Esophagus mucosa (tissue), 1 donor: Measurements from ENCODE around the gene FZD7. TPM values are rescaled to one million over a fixed set of nuclear protein-coding genes. Genes with fewer than 3 reads are reported as not detected.

Experiments
- ATAC-seq: fragments of 200-7000 bp; cut with Tn5 transposase; one replicate; pipeline ENCODE4 v1.9.1; 2020
- total RNA-seq: library from RNA; stranded (reverse); gene quantifications from one replicate; pipeline ENCODE4 v1.2.4, GENCODE V29; 2023
- donor health status: DM: yes; HTN: yes; CAD: no.

FZD7 gene
- total RNA-seq, 1 donor from 2014 or later: 3.0 TPM

DNA sequence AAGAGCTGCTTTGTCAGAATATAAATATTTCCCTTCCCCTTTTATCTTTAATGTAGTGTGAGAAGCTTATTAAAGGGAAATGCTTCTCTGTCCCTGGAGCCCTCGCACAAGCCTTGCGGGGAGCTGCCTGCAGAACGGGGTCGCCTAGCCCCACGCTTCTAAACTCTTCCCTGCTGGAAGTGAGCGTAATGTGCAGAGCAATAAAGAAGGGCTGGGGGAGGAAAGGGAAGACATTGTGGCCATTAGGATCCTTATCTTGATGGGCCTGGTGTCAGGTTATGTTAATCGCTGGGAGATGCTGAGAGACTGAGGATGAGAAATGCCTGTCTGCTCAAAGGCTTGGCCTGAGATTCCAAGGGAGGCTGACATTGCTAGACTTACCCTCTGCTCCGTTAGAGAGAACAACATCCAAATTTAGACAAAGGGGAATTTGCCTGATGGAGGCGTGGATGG, 18.9 kb upstream of the FZD7 start:
- no peak for ATAC-seq

DNA sequence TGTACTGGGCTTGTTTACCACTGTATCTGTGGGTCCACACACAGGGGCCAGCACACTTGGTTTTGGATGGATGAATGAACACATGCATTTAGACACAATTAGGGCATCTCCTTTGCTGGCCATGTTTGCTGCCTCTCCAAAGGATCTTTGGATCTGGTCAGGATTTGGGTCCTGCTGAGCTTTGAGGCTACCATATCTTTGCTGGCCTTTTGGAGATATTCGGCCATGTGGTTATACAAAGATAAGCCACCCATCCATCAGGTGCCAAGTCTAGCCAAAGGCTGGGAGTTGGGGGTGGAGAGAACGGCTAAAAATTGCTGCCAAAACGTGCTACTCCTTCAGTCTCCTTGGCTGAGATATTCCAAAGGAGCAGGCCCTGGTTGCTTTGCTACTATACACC, 18.2 kb upstream of the FZD7 start:
- ATAC-seq: no peak

DNA sequence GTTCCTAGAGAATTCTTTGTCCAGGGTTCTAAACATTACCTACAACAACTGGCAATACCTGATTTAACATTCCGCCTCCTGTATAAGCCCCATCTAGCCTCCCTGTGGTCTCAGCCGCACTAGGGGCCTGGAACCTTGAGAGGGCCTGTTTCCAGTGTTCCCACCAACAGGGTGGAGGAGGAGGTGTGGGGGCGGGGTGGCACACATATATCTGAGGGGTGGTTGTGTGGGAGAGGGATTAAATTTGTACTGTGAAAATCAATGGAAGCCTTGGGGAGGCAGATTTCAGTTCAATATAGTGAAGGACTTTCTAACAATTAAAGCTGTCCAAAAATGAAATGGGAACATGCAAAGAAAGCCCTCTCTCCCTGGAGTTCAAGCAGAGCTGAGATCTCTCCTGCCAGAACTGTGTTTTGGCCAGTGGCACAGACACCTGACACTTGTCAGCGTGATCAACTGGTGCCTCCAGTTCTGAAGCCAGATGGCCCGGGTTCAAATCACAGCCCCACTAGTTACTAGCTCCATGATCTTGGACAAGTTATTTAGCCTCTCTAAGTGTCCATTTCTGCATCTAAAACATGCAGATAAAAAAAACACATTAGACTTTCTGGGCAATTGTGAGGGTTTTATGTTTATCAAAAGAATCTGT, 17.0 kb upstream of the FZD7 start:
- no peak for ATAC-seq

DNA sequence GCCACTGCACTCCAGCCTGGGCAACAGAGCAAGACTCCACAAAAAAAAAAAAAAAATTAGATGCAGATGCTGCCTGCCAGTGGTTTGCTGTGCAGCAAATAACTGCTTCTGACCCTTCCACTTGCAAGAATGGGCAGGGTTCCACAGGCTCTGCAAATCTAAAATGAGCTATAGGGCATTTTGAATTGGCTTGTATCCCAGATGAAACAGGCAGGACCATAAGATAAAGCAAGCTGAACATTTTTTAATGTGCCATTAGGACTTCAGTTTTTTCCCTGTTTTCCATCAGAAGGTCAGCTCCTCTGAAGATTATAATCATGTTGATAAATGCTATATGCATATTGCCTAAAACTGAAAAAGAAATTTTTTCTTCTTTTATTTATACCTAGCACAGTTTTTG, 15.7 kb upstream of the FZD7 start:
- ATAC-seq: no peak

DNA sequence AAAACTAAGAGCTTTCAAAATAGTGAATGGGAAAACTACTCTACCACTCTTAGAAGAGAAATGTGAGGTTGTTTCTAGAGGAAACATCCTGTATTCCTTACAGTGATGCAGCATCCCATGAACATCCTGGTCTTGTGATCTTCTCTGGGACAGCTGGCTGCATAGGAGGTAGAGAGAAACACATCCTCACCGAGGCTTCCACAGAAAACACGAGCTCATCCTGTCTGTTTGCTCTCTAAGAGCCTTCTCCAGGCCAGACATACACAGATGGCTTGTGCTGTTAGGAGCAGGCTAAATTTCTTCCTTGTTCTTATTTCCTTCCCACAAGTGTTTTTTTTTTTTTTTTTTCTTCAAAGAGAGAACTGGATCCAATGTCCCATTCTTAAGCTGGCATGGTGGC, 14.7 kb upstream of the FZD7 start:
- ATAC-seq: no peak

DNA sequence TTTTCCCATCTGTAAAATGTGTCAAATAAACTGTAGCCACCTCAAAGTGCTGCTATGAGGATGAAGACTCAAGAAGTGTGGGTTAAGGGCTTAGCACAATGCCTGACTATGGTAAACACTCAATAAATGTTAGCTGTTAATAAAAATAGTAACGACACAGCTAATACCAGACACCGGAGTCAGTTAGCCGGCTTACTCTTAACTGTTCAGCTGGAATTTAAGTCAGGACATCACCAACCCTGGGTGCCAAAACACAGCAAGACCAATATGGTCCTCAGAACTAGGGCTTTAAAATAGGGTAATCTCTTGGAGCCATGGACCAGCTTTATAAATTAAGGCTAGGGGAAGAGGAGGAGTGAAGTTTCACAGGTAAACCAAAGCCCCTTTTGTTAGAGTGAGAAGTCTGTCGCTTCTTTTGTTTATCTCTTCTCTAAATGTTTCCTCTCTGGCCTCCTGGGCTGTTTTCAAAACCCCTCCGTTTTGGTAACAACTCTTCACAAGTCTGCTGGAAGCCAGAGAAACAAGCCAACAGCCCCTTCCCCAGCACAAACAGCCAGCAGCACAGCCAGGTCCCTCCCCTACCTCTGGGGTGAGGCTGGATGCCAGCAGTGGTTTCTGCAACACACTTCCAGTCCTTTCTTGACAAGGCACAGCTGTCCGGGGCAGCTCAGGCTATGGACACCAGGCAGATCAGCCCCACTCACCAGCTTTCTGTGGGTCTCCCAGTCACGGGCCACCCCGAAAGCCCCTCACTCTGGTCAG, 13.8 kb upstream of the FZD7 start:
- ATAC-seq: no peak

DNA sequence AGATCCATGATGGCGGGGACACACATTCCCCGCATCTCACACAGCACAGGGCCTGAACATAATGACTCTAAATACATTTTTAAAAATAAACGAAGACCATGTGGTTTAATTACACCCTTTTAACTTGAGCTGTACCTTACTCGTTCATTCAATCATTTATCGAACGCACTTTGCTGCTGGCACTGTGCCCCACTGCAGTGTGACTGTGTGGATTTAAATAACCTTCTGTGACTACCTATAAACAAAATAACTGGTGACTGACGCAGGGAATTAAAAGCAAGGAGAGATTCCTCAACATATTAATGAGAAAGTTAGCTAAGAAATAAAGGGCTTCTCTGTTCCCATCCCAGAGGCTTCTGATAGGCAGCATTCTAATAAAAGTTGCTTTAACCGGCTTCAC, 10.9 kb upstream of the FZD7 start:
- ATAC-seq: no peak

DNA sequence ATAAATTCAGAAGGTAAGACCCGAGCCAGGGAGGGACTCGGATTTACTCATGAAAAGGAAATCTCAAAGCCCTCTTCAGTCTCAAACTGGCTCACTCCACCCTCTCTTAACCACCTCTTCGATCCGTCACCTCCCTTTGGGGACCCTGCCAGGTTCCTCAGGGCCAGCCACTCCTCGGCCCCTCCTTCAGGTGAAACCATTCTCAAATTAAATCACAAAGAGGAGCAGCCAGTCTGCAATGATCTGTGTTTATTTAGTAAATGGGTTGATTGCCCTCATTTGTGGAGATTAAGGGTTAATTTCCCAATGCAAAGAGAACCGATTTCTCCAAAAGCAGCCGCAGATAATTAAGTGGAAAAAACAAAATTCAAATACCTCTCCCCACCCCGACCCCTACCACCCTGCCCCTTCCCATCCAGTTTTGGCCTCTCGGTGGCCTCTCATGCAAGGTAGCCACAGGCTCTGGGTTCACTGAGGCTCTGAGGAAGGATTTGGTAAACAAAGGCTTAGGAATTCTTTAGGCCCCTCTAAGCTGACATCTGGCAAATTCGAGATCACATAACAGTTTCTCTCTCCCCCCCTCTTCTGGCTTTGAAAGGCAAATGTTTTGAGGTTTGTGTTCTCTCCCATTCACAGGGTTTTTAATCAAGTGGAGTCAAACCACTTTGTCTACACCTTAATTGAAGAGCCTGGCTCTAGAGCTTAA, 10.3 kb upstream of the FZD7 start:
- no peak for ATAC-seq

DNA sequence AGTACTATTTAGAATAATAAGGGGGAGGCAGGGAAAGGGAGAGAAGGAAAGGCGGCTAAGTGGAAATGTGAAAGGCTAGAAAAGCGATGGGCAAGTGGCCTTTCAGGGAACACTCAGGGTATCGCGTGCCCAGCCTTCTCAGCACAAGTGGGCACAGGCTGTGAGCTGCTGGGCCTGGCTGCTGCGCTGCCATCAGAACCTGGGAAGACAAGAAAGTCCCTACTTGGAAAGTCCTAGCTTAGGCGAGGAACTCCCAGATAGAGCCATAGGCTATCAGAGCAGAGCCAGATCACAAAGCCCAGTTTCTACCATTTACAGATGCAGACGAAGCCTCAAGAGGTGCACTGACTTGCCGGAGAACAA, 9.8 kb upstream of the FZD7 start:
- no peak for ATAC-seq

DNA sequence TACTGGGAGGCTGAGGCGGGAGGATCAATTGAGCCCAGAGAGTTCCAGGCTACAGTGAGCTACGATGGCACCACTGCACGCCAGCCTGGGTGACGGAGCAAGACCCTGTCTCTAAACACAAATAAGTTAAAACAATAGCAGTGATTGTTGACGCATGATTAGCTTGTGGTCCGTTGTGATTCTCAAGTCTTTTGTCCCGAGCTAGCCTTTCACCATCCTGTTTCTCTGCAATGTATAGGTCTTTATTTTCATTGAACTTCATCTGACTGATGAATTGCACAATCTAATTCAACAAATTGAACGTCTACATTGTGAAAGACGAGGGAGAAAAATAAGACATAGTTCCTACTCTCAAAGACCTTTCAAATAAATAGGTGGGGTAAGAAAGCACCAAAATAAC, 8.8 kb upstream of the FZD7 start:
- ATAC-seq: no peak

DNA sequence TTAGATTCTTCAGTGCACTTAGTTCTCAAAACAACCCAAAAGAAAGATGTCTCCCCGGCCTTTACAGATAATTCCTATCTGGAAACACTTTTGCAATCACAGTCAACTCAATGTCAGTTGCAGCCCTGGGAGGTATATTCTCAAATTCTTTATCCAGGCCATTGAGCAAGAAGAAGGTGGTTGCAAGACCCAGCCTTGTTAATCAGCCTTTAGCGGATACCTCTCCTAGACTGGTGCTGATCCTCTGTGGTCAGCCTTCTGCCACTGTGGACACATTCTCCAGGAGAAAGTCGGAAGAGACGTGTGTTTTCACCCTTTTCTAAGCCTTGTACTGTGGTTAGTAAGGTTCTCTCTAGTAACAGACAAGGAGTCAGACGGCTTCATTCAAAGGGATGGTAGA, 7.8 kb upstream of the FZD7 start:
- ATAC-seq: no peak

DNA sequence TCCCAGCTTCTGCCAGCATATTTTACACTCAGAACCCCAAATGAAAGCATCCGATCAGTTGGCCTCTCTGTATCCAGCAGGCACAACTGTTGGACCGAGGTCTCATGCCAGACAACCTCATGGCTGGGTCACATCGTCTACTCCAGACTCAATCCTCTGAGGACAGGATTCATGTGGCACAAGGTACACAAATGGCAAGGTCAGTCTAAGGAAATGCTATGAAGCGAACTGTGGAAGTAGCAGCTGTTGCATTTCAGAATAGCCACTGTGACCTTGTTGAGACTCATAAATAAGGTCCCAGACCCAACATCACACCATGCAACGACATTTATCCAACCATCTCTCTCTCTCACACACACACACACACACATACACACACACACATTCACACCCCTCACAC, 7.1 kb upstream of the FZD7 start:
- ATAC-seq: no peak

DNA sequence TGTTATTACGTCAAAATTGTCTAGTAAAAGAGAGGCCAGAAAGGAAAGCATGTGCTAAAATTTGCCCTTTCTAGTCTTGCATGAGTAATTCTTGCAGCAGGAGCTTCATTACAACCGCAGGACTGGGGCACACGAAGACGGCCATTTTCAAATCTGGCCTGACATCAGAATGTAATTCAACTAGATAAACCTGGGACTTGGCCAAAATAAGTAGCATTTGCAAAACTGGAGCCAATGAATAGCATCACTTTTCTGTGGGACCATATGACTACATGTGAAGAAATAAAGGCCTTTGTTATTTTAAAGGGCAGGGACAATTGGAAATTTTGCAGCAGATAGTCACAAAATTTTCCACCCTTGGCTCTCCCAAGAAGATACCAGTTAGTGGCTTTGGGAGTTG, 3.0 kb upstream of the FZD7 start:
- ATAC-seq: no peak

DNA sequence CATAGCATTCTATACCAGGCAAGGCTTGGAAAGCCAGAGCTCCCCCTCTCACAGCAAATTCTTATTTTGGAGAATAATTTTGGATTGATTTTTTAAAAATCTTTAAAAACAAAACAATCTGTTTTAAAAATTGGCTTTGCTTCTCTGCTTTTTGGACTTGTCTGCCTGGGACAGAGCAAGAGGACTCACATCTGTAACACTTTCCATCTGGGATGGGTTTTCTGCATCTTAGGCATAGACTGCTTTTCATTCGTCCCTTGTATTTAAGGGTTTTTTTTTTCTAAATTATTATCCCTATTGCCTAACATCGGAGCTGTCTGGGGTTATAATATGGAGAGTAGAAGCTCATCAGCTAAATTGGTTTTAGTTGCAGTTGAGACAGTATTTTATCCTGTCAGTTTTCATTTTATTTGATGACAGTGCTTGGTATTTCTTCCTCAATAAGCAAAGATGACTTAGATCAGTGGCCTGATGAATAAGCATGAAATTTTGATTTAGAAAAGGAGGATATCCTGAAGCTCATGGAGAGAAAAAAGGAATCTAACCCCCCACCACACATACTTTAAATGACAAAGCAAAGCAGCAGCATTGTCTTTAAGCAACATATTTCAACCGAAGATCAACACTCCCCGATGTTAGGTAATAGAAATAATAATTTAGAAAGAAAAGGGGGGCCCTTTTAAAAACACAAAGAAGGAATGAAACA, 2.3 kb upstream of the FZD7 start:
- ATAC-seq: no peak

DNA sequence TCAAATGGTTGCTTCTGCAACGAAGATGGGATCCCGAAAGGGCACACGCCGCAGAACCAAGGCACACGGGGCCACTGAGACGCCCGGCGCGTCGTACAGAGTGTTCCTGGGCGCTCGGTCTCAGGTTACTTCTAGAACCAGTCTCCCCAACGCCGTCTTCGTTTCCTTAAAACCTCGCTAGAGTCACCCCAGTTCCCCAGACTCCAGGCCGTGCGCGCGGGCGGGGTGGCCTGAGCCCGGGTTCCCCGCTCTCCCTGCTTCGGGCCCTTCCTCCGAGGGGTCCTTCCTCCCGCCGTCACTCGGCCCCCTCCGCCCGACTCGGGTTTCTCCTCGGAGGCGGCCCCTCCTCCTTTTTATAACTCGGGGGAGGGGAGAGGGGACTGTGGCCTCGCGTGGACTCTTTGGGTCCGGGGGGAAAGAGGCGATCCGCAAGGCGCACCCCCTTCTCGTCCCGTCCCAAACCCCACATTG, 774 bp upstream of the FZD7 start:
- peak; percentile 57 for ATAC-seq

DNA sequence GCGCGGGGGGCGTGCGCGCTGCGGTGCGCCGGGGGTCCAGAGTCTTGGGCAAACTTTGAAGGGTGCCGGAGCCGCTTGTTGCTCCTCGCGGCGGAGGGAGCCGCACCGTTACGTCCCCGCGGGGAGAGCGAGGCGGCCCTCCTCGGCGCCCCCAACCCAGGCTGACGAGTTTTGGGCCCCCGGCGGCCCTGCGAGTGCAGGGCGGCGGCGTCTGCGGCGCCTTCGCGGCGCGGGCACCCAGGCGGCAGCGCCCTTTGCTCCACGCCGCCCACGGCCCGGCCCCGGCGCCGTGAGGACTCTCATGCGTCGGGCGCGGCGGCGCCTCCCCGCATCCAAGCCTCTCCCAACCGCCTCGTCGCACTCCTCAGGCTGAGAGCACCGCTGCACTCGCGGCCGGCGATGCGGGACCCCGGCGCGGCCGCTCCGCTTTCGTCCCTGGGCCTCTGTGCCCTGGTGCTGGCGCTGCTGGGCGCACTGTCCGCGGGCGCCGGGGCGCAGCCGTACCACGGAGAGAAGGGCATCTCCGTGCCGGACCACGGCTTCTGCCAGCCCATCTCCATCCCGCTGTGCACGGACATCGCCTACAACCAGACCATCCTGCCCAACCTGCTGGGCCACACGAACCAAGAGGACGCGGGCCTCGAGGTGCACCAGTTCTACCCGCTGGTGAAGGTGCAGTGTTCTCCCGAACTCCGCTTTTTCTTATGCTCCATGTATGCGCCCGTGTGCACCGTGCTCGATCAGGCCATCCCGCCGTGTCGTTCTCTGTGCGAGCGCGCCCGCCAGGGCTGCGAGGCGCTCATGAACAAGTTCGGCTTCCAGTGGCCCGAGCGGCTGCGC, 814 bp downstream of the FZD7 start:
- ATAC-seq: peak; percentile 30

DNA sequence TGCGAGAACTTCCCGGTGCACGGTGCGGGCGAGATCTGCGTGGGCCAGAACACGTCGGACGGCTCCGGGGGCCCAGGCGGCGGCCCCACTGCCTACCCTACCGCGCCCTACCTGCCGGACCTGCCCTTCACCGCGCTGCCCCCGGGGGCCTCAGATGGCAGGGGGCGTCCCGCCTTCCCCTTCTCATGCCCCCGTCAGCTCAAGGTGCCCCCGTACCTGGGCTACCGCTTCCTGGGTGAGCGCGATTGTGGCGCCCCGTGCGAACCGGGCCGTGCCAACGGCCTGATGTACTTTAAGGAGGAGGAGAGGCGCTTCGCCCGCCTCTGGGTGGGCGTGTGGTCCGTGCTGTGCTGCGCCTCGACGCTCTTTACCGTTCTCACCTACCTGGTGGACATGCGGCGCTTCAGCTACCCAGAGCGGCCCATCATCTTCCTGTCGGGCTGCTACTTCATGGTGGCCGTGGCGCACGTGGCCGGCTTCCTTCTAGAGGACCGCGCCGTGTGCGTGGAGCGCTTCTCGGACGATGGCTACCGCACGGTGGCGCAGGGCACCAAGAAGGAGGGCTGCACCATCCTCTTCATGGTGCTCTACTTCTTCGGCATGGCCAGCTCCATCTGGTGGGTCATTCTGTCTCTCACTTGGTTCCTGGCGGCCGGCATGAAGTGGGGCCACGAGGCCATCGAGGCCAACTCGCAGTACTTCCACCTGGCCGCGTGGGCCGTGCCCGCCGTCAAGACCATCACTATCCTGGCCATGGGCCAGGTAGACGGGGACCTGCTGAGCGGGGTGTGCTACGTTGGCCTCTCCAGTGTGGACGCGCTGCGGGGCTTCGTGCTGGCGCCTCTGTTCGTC, 1.7 kb downstream of the FZD7 start:
- ATAC-seq: no peak

DNA sequence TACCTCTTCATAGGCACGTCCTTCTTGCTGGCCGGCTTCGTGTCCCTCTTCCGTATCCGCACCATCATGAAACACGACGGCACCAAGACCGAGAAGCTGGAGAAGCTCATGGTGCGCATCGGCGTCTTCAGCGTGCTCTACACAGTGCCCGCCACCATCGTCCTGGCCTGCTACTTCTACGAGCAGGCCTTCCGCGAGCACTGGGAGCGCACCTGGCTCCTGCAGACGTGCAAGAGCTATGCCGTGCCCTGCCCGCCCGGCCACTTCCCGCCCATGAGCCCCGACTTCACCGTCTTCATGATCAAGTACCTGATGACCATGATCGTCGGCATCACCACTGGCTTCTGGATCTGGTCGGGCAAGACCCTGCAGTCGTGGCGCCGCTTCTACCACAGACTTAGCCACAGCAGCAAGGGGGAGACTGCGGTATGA, 2.3 kb downstream of the FZD7 start:
- ATAC-seq: no peak

DNA sequence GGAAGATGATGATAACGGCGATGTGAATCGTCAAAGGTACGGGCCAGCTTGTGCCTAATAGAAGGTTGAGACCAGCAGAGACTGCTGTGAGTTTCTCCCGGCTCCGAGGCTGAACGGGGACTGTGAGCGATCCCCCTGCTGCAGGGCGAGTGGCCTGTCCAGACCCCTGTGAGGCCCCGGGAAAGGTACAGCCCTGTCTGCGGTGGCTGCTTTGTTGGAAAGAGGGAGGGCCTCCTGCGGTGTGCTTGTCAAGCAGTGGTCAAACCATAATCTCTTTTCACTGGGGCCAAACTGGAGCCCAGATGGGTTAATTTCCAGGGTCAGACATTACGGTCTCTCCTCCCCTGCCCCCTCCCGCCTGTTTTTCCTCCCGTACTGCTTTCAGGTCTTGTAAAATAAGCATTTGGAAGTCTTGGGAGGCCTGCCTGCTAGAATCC, 3.0 kb downstream of the FZD7 start:
- ATAC-seq: no peak

DNA sequence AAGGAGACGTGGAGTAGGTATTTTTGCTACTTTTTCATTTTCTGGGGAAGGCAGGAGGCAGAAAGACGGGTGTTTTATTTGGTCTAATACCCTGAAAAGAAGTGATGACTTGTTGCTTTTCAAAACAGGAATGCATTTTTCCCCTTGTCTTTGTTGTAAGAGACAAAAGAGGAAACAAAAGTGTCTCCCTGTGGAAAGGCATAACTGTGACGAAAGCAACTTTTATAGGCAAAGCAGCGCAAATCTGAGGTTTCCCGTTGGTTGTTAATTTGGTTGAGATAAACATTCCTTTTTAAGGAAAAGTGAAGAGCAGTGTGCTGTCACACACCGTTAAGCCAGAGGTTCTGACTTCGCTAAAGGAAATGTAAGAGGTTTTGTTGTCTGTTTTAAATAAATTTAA, 3.4 kb downstream of the FZD7 start:
- no peak for ATAC-seq
